ENCODE measurements around the gene NAGPA.
"Not testable (repeated sequence)": the region's sequence is repeated elsewhere in the genome, so short reads cannot be mapped to it uniquely, and the experiment has no call there.

Gene NAGPA

GRCh38 chr16:5060073-5060641, 26.4 kb upstream of the NAGPA start:
- DNase-seq (ENCODE audit: low read depth, low spot score): no peak

- no peak for DNase-seq (ENCODE audit: low read depth, low spot score)
Measured at GRCh38 chr16:5059386-5060072, 25.8 kb upstream of the NAGPA start.

- no peak for DNase-seq (ENCODE audit: low read depth, low spot score)
Measured at GRCh38 chr16:5058476-5058875, 24.7 kb upstream of the NAGPA start.

- peak; percentile 10 for DNase-seq (ENCODE audit: low read depth, low spot score)
Measured at GRCh38 chr16:5056352-5056751, 22.6 kb upstream of the NAGPA start.

- no peak for DNase-seq (ENCODE audit: low read depth, low spot score)
Measured at GRCh38 chr16:5054876-5055865, 21.4 kb upstream of the NAGPA start.

- no peak for DNase-seq (ENCODE audit: low read depth, low spot score)
Measured at GRCh38 chr16:5046914-5047313, 13.2 kb upstream of the NAGPA start.

GRCh38 chr16:5045499-5046115, 11.9 kb upstream of the NAGPA start:
- no peak for DNase-seq (ENCODE audit: low read depth, low spot score)

GRCh38 chr16:5044581-5044980, 10.8 kb upstream of the NAGPA start:
- not testable (repeated sequence) for DNase-seq (ENCODE audit: low read depth, low spot score)

GRCh38 chr16:5044011-5044540, 10.3 kb upstream of the NAGPA start:
- no peak for DNase-seq (ENCODE audit: low read depth, low spot score)

- no peak for DNase-seq (ENCODE audit: low read depth, low spot score)
Measured at GRCh38 chr16:5042574-5043171, 8.9 kb upstream of the NAGPA start.

- DNase-seq (ENCODE audit: low read depth, low spot score): no peak
Measured at GRCh38 chr16:5041600-5042133, 7.9 kb upstream of the NAGPA start.

- no peak for DNase-seq (ENCODE audit: low read depth, low spot score)
Measured at GRCh38 chr16:5040451-5040850, 6.7 kb upstream of the NAGPA start.

GRCh38 chr16:5036228-5037156, 2.8 kb upstream of the NAGPA start:
- DNase-seq (ENCODE audit: low read depth, low spot score): no peak

GRCh38 chr16:5035909-5036227, 2.1 kb upstream of the NAGPA start:
- DNase-seq (ENCODE audit: low read depth, low spot score): no peak

GRCh38 chr16:5034167-5034523, 410 bp upstream of the NAGPA start:
- DNase-seq (ENCODE audit: low read depth, low spot score): no peak

- no peak for DNase-seq (ENCODE audit: low read depth, low spot score)
Measured at GRCh38 chr16:5032748-5033167, 977 bp downstream of the NAGPA start.

GRCh38 chr16:5031601-5032000, 2.1 kb downstream of the NAGPA start:
- no peak for DNase-seq (ENCODE audit: low read depth, low spot score)

GRCh38 chr16:5030251-5030870, 3.4 kb downstream of the NAGPA start:
- no peak for DNase-seq (ENCODE audit: low read depth, low spot score)

- no peak for DNase-seq (ENCODE audit: low read depth, low spot score)
Measured at GRCh38 chr16:5028950-5029475, 4.7 kb downstream of the NAGPA start.

All from activated CD4-positive, CD25-positive, alpha-beta regulatory T cell treated with anti-CD3 and anti-CD28 coated beads, Interleukin-2, amount 50 U/mL, for 16 hours (primary cell).